Astrocyte (in vitro differentiated cells and primary cell): ENCODE data around the gene PCLO.
"Not testable (repeated sequence)": the region's sequence is repeated elsewhere in the genome, so short reads cannot be mapped to it uniquely, and the experiment has no call there.

ENCODE experiments used
- CTCF ChIP-seq: IDR thresholded peaks from 2 replicates; pipeline ENCODE4 v1.5.1; 2011; ENCODE audit warnings: low read depth, mild to moderate bottlenecking, inconsistent platforms, low read length, moderate library complexity; ENCODE audit not compliant: insufficient read depth
- EZH2 ChIP-seq: IDR thresholded peaks from 2 replicates; pipeline ENCODE4 v1.6.1; 2012; ENCODE audit warnings: mild to moderate bottlenecking, low read length, inconsistent platforms; ENCODE audit not compliant: insufficient read depth

DNA sequence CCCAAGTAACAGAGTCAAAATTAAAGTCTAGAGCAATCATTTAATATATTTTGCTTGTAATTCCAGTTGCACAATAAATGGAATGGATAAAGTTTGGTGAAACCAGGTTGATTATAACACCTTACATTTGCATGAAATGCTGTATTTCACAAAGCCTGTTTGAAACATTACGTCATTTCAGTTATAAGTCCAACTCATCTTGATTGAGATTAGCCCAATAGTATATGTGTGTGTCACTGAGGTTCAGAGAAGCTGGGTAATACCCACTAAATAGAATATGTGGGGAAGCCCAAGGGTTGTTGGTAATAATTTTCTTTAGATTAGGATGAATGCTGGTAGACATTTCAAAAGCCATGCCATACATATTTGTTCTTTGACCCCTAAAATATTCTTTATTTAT, 456.3 kb downstream of the PCLO start:
- not testable (repeated sequence) for TF ChIP-seq CTCF, EZH2
